H9 (cell line): ENCODE results near the gene SNRPB2. TPM values are rescaled to one million over a fixed set of nuclear protein-coding genes. Genes with fewer than 3 reads are reported as not detected.

Experiments used
- DNase-seq: peaks from one replicate; pipeline ENCODE4 v3.0.0-alpha.2; 2017
- H2AFZ ChIP-seq: one replicate; pipeline ENCODE4 v1.6.1; 2013; ENCODE audit warnings: mild to moderate bottlenecking, low read length, control low read depth, moderate library complexity
- H2AK5ac ChIP-seq: 2 replicates; pipeline ENCODE4 v1.6.1; 2013; ENCODE audit warnings: low read length, control low read depth, mixed read lengths; ENCODE audit not compliant: insufficient read length
- H2BK120ac ChIP-seq: one replicate; pipeline ENCODE4 v1.6.1; 2013; ENCODE audit warnings: low read depth, mild to moderate bottlenecking, low read length, control low read depth, inconsistent platforms; ENCODE audit not compliant: poor library complexity, severe bottlenecking
- H2BK12ac ChIP-seq: 2 replicates; pipeline ENCODE4 v1.6.1; 2013; ENCODE audit warnings: low read length, control low read depth, mixed read lengths, low read depth; ENCODE audit not compliant: insufficient read length
- H2BK15ac ChIP-seq: 2 replicates; pipeline ENCODE4 v1.6.1; 2013; ENCODE audit warnings: low read depth, low read length, control low read depth
- H2BK20ac ChIP-seq: one replicate; pipeline ENCODE4 v1.6.1; 2013; ENCODE audit warnings: low read depth, mild to moderate bottlenecking, low read length, control low read depth, inconsistent platforms; ENCODE audit not compliant: poor library complexity, severe bottlenecking
- H2BK5ac ChIP-seq: 2 replicates; pipeline ENCODE4 v1.6.1; 2013; ENCODE audit warnings: low read length, control low read depth, mixed read lengths; ENCODE audit not compliant: insufficient read length
- H3K14ac ChIP-seq: 2 replicates; pipeline ENCODE4 v1.6.1; 2013; ENCODE audit warnings: low read length, control low read depth; ENCODE audit not compliant: insufficient read depth
- H3K18ac ChIP-seq: 2 replicates; pipeline ENCODE4 v1.6.1; 2013; ENCODE audit warnings: low read depth, mild to moderate bottlenecking, mixed read lengths, low read length, control low read depth; ENCODE audit not compliant: insufficient read length
- H3K23ac ChIP-seq: 2 replicates; pipeline ENCODE4 v1.6.1; 2013; ENCODE audit warnings: low read length, control low read depth, mixed read lengths, low read depth; ENCODE audit not compliant: insufficient read length
- H3K23me2 ChIP-seq: 2 replicates; pipeline ENCODE4 v1.6.1; 2013; ENCODE audit warnings: low read depth, mild to moderate bottlenecking, mixed read lengths, low read length, control low read depth; ENCODE audit not compliant: insufficient read length, poor library complexity, severe bottlenecking
- H3K27ac ChIP-seq: 2 replicates; pipeline ENCODE4 v1.5.1; 2013; ENCODE audit warnings: low read length, control low read depth, mixed read lengths, low read depth; ENCODE audit not compliant: insufficient read length
- H3K27me3 ChIP-seq: 2 replicates; pipeline ENCODE4 v1.6.1; 2013; ENCODE audit warnings: low read length, control low read depth, inconsistent platforms; ENCODE audit not compliant: insufficient read depth
- H3K4ac ChIP-seq: 2 replicates; pipeline ENCODE4 v1.6.1; 2013; ENCODE audit warnings: low read depth, mild to moderate bottlenecking, control low read depth, inconsistent platforms, low read length, moderate library complexity
- H3K4me1 ChIP-seq: 2 replicates; pipeline ENCODE4 v1.6.1; 2013; ENCODE audit warnings: low read length, control low read depth, inconsistent platforms; ENCODE audit not compliant: insufficient read depth
- H3K4me2 ChIP-seq: 2 replicates; pipeline ENCODE4 v1.6.1; 2013; ENCODE audit warnings: low read length, control low read depth, mixed read lengths; ENCODE audit not compliant: insufficient read length, insufficient read depth
- H3K56ac ChIP-seq: 2 replicates; pipeline ENCODE4 v1.6.1; 2013; ENCODE audit warnings: low read depth, mild to moderate bottlenecking, mixed read lengths, low read length, control low read depth; ENCODE audit not compliant: insufficient read length
- H3K79me1 ChIP-seq: 2 replicates; pipeline ENCODE4 v1.6.1; 2013; ENCODE audit warnings: low read depth, mild to moderate bottlenecking, moderate library complexity, low read length, control low read depth, inconsistent platforms; ENCODE audit not compliant: insufficient read depth, poor library complexity, severe bottlenecking
- H3K79me2 ChIP-seq: 2 replicates; pipeline ENCODE4 v1.6.1; 2013; ENCODE audit warnings: low read length, control low read depth, inconsistent platforms; ENCODE audit not compliant: insufficient read depth
- H3K9ac ChIP-seq: 2 replicates; pipeline ENCODE4 v1.6.1; 2013; ENCODE audit warnings: low read length, control low read depth, mixed read lengths; ENCODE audit not compliant: insufficient read length; ENCODE audit errors: extremely low read depth
- H3K9me3 ChIP-seq: one replicate; pipeline ENCODE4 v1.6.1; 2013; ENCODE audit warnings: low read depth, low read length, inconsistent platforms; ENCODE audit not compliant: control insufficient read depth
- H3T11ph ChIP-seq: one replicate; pipeline ENCODE4 v1.6.1; 2013; ENCODE audit warnings: mild to moderate bottlenecking, low read length, control low read depth, inconsistent platforms
- H4K20me1 ChIP-seq: one replicate; pipeline ENCODE4 v1.6.1; 2013; ENCODE audit not compliant: control insufficient read depth, insufficient read length, insufficient read depth
- H4K5ac ChIP-seq: 2 replicates; pipeline ENCODE4 v1.6.1; 2013; ENCODE audit warnings: low read depth, mild to moderate bottlenecking, mixed read lengths, low read length, control low read depth; ENCODE audit not compliant: insufficient read length
- H4K8ac ChIP-seq: replicated peaks from 2 replicates; pipeline ENCODE4 v1.6.1; 2013; ENCODE audit warnings: low read length, control low read depth, mixed read lengths, low read depth; ENCODE audit not compliant: insufficient read length
- H4K91ac ChIP-seq: 2 replicates; pipeline ENCODE4 v1.6.1; 2013; ENCODE audit warnings: low read depth, mild to moderate bottlenecking, moderate library complexity, mixed read lengths, low read length, control low read depth; ENCODE audit not compliant: insufficient read length
- H3K27ac Mint-ChIP-seq, 3 experiments: 2 replicates in 2 of 3; 3 replicates in 1 of 3; pipeline ENCODE4 v1.8.0; 2020 to 2021; ENCODE audit warnings: mixed read lengths in 3 of 3, mild to moderate bottlenecking in 1 of 3, moderate library complexity in 1 of 3
- H3K27me3 Mint-ChIP-seq: 2 replicates; pipeline ENCODE4 v1.8.0; 2021; ENCODE audit warnings: low read depth, mild to moderate bottlenecking, moderate library complexity, mixed read lengths
- H3K36me3 Mint-ChIP-seq, 3 experiments: 2 replicates in 2 of 3; 3 replicates in 1 of 3; pipeline ENCODE4 v1.8.0; 2020 to 2021; ENCODE audit warnings: low read depth in 3 of 3, mixed read lengths in 3 of 3; ENCODE audit not compliant: insufficient read depth in 1 of 3
- H3K4me1 Mint-ChIP-seq, 2 experiments: 2 replicates each; pipeline ENCODE4 v1.8.0; 2020; ENCODE audit warnings: mixed read lengths in 2 of 2
- H3K4me3 Mint-ChIP-seq, 2 experiments: 2 replicates in 1 of 2; 3 replicates in 1 of 2; pipeline ENCODE4 v1.8.0; 2020 to 2021; ENCODE audit warnings: mild to moderate bottlenecking in 2 of 2, mixed read lengths in 2 of 2, moderate library complexity in 1 of 2
- H3K9me3 Mint-ChIP-seq, 2 experiments: 2 replicates in 1 of 2; 3 replicates in 1 of 2; pipeline ENCODE4 v1.8.0; 2020; ENCODE audit warnings: mild to moderate bottlenecking in 2 of 2, mixed read lengths in 2 of 2, moderate library complexity in 1 of 2
- whole genome bisulfite sequencing: extraction: QIAGEN DNeasy Blood & Tissue Kit; methylation state at CpG from one replicate; pipeline ENCODE4 v1.1.7; 2013; ENCODE audit warnings: missing lambda C conversion rate, low lambda C conversion rate, mixed read lengths; ENCODE audit not compliant: insufficient read length; ENCODE audit errors: extremely low coverage; 5-methylcytosine and 5-hydroxymethylcytosine counted together
- total RNA-seq: library from RNA; stranded (reverse); gene quantifications from 2 replicates; pipeline ENCODE4 v1.2.1, GENCODE V29; 2021
- TF ChIP-seq, protein P1 (sequence below): fragments of 200-600 bp; sonication (generic); conservative IDR thresholded peaks from 3 replicates; pipeline ENCODE4 v1.8.0; 2021; ENCODE audit warnings: antibody characterized with exemption, mild to moderate bottlenecking

Gene SNRPB2
- total RNA-seq, 1 experiment from 2014 or later = 93.2 TPM

DNA sequence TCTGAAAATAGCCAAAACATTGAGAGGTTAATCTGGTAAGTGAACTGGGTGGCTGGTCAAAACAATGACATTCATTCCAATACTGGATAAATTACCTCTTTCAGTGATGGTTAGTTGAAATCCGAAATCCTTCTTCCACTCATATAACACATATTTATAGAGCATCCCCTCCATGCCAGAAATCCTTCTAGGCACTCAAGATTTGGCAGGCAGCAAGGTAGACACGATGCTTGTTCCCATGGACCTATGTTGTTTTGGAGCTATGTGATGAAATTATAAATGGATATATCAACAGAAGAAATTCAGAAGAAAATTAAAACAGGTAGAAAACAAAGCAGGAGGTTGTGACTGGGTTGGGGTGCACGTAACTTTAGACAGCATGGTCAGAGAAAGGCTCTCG is 26.3 kb upstream of the SNRPB2 start:
- DNase-seq = no peak
- no peak overlapping the region for H2BK20ac ChIP-seq
- no peak overlapping the region for H3K14ac ChIP-seq
- H2BK5ac ChIP-seq = no peak overlapping the region
- H3K4me1 Mint-ChIP-seq = no peaks in the 10 kb centered on the region
- H3K79me1 ChIP-seq = no peaks in the 10 kb centered on the region
- H2AK5ac ChIP-seq = no peak overlapping the region
- no peaks in the 10 kb centered on the region for H3K27me3 ChIP-seq
- H3T11ph ChIP-seq = no peak overlapping the region
- no peak overlapping the region for H4K5ac ChIP-seq
- H3K27ac ChIP-seq = no peak overlapping the region
- H3K18ac ChIP-seq = no peak overlapping the region
- H3K27me3 Mint-ChIP-seq = peaks cover 1% of the 10 kb centered on the region
- H3K23ac ChIP-seq = no peak overlapping the region
- H4K8ac ChIP-seq = no peak overlapping the region
- H2BK15ac ChIP-seq = no peak overlapping the region
- no peak overlapping the region for H2BK120ac ChIP-seq
- H3K56ac ChIP-seq = no peak overlapping the region
- no peaks in the 10 kb centered on the region for H3K79me2 ChIP-seq
- TF ChIP-seq, protein P1, sequence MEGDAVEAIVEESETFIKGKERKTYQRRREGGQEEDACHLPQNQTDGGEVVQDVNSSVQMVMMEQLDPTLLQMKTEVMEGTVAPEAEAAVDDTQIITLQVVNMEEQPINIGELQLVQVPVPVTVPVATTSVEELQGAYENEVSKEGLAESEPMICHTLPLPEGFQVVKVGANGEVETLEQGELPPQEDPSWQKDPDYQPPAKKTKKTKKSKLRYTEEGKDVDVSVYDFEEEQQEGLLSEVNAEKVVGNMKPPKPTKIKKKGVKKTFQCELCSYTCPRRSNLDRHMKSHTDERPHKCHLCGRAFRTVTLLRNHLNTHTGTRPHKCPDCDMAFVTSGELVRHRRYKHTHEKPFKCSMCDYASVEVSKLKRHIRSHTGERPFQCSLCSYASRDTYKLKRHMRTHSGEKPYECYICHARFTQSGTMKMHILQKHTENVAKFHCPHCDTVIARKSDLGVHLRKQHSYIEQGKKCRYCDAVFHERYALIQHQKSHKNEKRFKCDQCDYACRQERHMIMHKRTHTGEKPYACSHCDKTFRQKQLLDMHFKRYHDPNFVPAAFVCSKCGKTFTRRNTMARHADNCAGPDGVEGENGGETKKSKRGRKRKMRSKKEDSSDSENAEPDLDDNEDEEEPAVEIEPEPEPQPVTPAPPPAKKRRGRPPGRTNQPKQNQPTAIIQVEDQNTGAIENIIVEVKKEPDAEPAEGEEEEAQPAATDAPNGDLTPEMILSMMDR = no peak
- no peaks in the 10 kb centered on the region for H4K20me1 ChIP-seq
- H2BK12ac ChIP-seq = no peak overlapping the region
- no peak overlapping the region for H2AFZ ChIP-seq
- H3K4me3 Mint-ChIP-seq = no peak overlapping the region
- WGBS = no CpG with 5 or more reads among the region's 4 CpGs
- no peaks in the 10 kb centered on the region for H3K23me2 ChIP-seq
- peaks cover 26 to 27% of the 10 kb centered on the region in 2 experiments for H3K9me3 Mint-ChIP-seq
- no peak overlapping the region for H4K91ac ChIP-seq
- peaks cover 14 to 23% (median 23%) of the 10 kb centered on the region in 3 experiments for H3K36me3 Mint-ChIP-seq
- no peaks in the 10 kb centered on the region for H3K4me1 ChIP-seq
- no peak overlapping the region for H3K9ac ChIP-seq
- H3K27ac Mint-ChIP-seq = no peak overlapping the region
- H3K4me2 ChIP-seq = no peak overlapping the region
- no peaks in the 10 kb centered on the region for H3K9me3 ChIP-seq
- H3K4ac ChIP-seq = no peak overlapping the region
